Hematopoietic multipotent progenitor cell treated with erythropoietin and hydrocortisone succinate and interleukin-3 and kit ligand, for 8 days (in vitro differentiated cells): ENCODE results near the gene ZNF497.
A peak's percentile ranks its signal among the peaks of the same experiment; 100 is the strongest.

Experiments used
- DNase-seq: peaks from one replicate; pipeline ENCODE4 v3.0.0-alpha.2; 2015

ZNF497 gene

GRCh38 chr19:58305932-58306323 lies 56.6 kb downstream of the ZNF497 start:
- no peak for DNase-seq

GRCh38 chr19:58305065-58305931 lies 57.3 kb downstream of the ZNF497 start, which contains the start of gene ERVK3-1:
Gene ERVK3-1, plus strand, starts transcription at chr19:58305377. Its CDS starts 6,792 bp downstream, at chr19:58312169.
- DNase-seq = peak; percentile 99

- DNase-seq = no peak
Measured at GRCh38 chr19:58304748-58305064, 57.8 kb downstream of the ZNF497 start.
